Right lobe of liver (tissue), 4 donors: ENCODE results near the gene FGFR2.

ENCODE experiments used
- POLR2A ChIP-seq: fragments of 450-650 bp; IDR thresholded peaks from one replicate; pipeline ENCODE4 v1.6.1; 2017; ENCODE audit warnings: antibody characterized with exemption, mild to moderate bottlenecking
- TF ChIP-seq, protein P1 (sequence below), 4 donors: fragments of 200-600 bp in 3 of 4; fragments of 450-650 bp in 1 of 4; IDR thresholded peaks; one replicate each; pipeline versions ENCODE4 v1.5.1 to v1.8.0; 2016 to 2022; ENCODE audit warnings: antibody characterized with exemption in 4 of 4, mild to moderate bottlenecking in 2 of 4
- donor health status: DM: no; HTN: no; CAD: no.
- donor health status: DM: no; HTN: no; CAD: no.
- donor health status: DM: no; HTN: yes; CAD: no.

GRCh38 chr10:121556455-121556854 lies 41.8 kb downstream of the FGFR2 start:
- TF ChIP-seq, protein P1, sequence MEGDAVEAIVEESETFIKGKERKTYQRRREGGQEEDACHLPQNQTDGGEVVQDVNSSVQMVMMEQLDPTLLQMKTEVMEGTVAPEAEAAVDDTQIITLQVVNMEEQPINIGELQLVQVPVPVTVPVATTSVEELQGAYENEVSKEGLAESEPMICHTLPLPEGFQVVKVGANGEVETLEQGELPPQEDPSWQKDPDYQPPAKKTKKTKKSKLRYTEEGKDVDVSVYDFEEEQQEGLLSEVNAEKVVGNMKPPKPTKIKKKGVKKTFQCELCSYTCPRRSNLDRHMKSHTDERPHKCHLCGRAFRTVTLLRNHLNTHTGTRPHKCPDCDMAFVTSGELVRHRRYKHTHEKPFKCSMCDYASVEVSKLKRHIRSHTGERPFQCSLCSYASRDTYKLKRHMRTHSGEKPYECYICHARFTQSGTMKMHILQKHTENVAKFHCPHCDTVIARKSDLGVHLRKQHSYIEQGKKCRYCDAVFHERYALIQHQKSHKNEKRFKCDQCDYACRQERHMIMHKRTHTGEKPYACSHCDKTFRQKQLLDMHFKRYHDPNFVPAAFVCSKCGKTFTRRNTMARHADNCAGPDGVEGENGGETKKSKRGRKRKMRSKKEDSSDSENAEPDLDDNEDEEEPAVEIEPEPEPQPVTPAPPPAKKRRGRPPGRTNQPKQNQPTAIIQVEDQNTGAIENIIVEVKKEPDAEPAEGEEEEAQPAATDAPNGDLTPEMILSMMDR (IDR thresholded peaks at IDR 0.05), result no peak
- TF ChIP-seq POLR2A, result no peak
